Endothelial cell of umbilical vein (primary cell): ENCODE measurements around the gene TGM3. TPM values are rescaled to one million over a fixed set of nuclear protein-coding genes. Genes with fewer than 3 reads are reported as not detected.

ENCODE experiments used
- BruUV-seq: library from RNA; stranded (reverse); fragments of 400-500 nt; replicated peaks from 2 replicates; lab custom pipeline; 2021; lab: Mats Ljungman, UMichigan
- CTCF ChIA-PET: fragments of 300-600, 350-600 bp; sonication (Branson Sonifier 250); formaldehyde crosslinking; loops from one replicate; lab custom pipeline; 2021; ENCODE audit warnings: antibody characterized with exemption, inconsistent platforms; lab: Charles Lee
- POLR2A ChIA-PET: fragments of 300-600, 350-600 bp; sonication (Branson Sonifier 250); formaldehyde crosslinking; loops from one replicate; lab custom pipeline; 2021; ENCODE audit warnings: antibody characterized with exemption, inconsistent platforms; lab: Charles Lee
- DNase-seq: peaks from one replicate; pipeline ENCODE4 v3.0.0-alpha.2; 2011; ENCODE audit warnings: low read depth, low spot score
- FAIRE-seq: peaks from 2 replicates; lab custom pipeline; 2011; peaks lifted over from hg19 to GRCh38; lab: Jason Lieb, UNC
- H2AFZ ChIP-seq: 2 replicates; pipeline ENCODE4 v1.6.0; 2012; ENCODE audit warnings: low read depth, low read length, control low read depth, inconsistent platforms
- H3K27ac ChIP-seq: 2 replicates; pipeline ENCODE4 v1.5.1; 2011; ENCODE audit warnings: low read depth, mild to moderate bottlenecking, control low read depth, low read length, moderate library complexity; ENCODE audit not compliant: insufficient read depth
- H3K27me3 ChIP-seq, 2 experiments: 2 replicates each; pipeline versions ENCODE4 v1.6.0 to v1.6.1; 2011; ENCODE audit warnings: low read length in 2 of 2, mixed read lengths in 1 of 2; ENCODE audit not compliant: control insufficient read depth in 2 of 2, insufficient read depth in 2 of 2
- H3K36me3 ChIP-seq, 2 experiments: 2 replicates in 1 of 2; 3 replicates in 1 of 2; pipeline ENCODE4 v1.5.1; 2011; ENCODE audit warnings: low read length in 2 of 2, mild to moderate bottlenecking in 1 of 2, moderate library complexity in 1 of 2; ENCODE audit not compliant: control insufficient read depth in 2 of 2, insufficient read depth in 2 of 2; ENCODE audit errors: extremely low read depth in 1 of 2
- H3K4me1 ChIP-seq: 3 replicates; pipeline ENCODE4 v1.5.1; 2011; ENCODE audit warnings: mild to moderate bottlenecking, low read length; ENCODE audit not compliant: control insufficient read depth, insufficient read depth; ENCODE audit errors: extremely low read depth
- H3K4me2 ChIP-seq: 2 replicates; pipeline ENCODE4 v1.6.1; 2011; ENCODE audit warnings: low read length, control low read depth, mixed read lengths; ENCODE audit not compliant: insufficient read depth
- H3K4me3 ChIP-seq, 3 experiments: fragments of 200-600 bp in 1 of 3; sonication (generic), shearing (Covaris generic) in 1 of 3; replicated peaks in 1 of 3; 2 replicates each; pipeline ENCODE4 v1.5.1; 2011 to 2016; ENCODE audit warnings: control low read depth in 3 of 3, low read length in 3 of 3, mild to moderate bottlenecking in 2 of 3, inconsistent platforms in 1 of 3, low read depth in 1 of 3, moderate library complexity in 1 of 3; ENCODE audit not compliant: insufficient read depth in 1 of 3
- H3K79me2 ChIP-seq: 2 replicates; pipeline ENCODE4 v1.6.0; 2012; ENCODE audit warnings: low read length, inconsistent platforms; ENCODE audit not compliant: control insufficient read depth, insufficient read depth
- H3K9ac ChIP-seq: replicated peaks from 2 replicates; pipeline ENCODE3; 2011; ENCODE audit warnings: low read length, control low read depth; ENCODE audit not compliant: insufficient read depth; ENCODE audit errors: extremely low read depth
- H3K9me1 ChIP-seq: replicated peaks from 3 replicates; pipeline ENCODE4 v1.6.0; 2011; ENCODE audit warnings: mild to moderate bottlenecking, low read length; ENCODE audit not compliant: control insufficient read depth, insufficient read depth; ENCODE audit errors: extremely low read depth
- H3K9me3 ChIP-seq: replicated peaks from 2 replicates; pipeline ENCODE4 v1.5.1; 2012; ENCODE audit warnings: low read length, inconsistent platforms; ENCODE audit not compliant: control insufficient read depth, insufficient read depth
- H4K20me1 ChIP-seq: replicated peaks from 2 replicates; pipeline ENCODE3; 2011; ENCODE audit warnings: mild to moderate bottlenecking, low read length; ENCODE audit not compliant: control insufficient read depth, insufficient read depth; ENCODE audit errors: extremely low read depth
- EZH2 ChIP-seq: IDR thresholded peaks from 2 replicates; pipeline ENCODE4 v1.6.1; 2012; ENCODE audit warnings: borderline replicate concordance, low read depth, mild to moderate bottlenecking, moderate library complexity, low read length, inconsistent platforms; ENCODE audit not compliant: severe bottlenecking
- FOS ChIP-seq: IDR thresholded peaks from 2 replicates; pipeline ENCODE4 v1.6.1; 2011; ENCODE audit warnings: mild to moderate bottlenecking, low read length, moderate library complexity, borderline replicate concordance; ENCODE audit not compliant: insufficient read depth
- GATA2 ChIP-seq: IDR thresholded peaks from 2 replicates; pipeline ENCODE4 v1.7.0; 2011; ENCODE audit warnings: low read depth, mild to moderate bottlenecking, moderate library complexity, mixed read lengths, low read length; ENCODE audit not compliant: insufficient read length, insufficient read depth
- JUN ChIP-seq: IDR thresholded peaks from 2 replicates; pipeline ENCODE4 v1.6.1; 2011; ENCODE audit warnings: borderline replicate concordance, low read depth; ENCODE audit not compliant: insufficient read length, insufficient read depth
- MYC ChIP-seq: IDR thresholded peaks from one replicate; pipeline ENCODE4 v1.6.1; 2011; ENCODE audit warnings: mild to moderate bottlenecking, low read depth, low read length
- POLR2A ChIP-seq: IDR thresholded peaks from 2 replicates; pipeline ENCODE4 v1.6.1; 2012; ENCODE audit warnings: low read depth, mild to moderate bottlenecking, control low read depth, low read length
- POLR2AphosphoS5 ChIP-seq: IDR thresholded peaks from 2 replicates; pipeline ENCODE4 v1.6.1; 2012; ENCODE audit warnings: low read depth, mild to moderate bottlenecking, control low read depth, low read length, moderate library complexity; ENCODE audit not compliant: insufficient read depth
- dilution Hi-C: fragments of 300-500 bp; cut with MboI; formaldehyde crosslinking; loops from one replicate; pipeline ENCODE4 v1.15.0; 2019; ENCODE audit warnings: low sequenced_read_pairs; ENCODE audit not compliant: extremely low pct_ligation_motif_present
- intact Hi-C: fragments of 100-400 bp; cut with micrococcal nuclease; formaldehyde crosslinking; loops from one replicate; pipeline ENCODE4 v1.10.0; 2022
- polyA plus RNA-seq, 4 experiments: library from polyadenylated mRNA; depleted of rRNA in 3 of 4; stranded (reverse) in 3 of 4; unstranded in 1 of 4; fragments of >200 nt; gene quantifications; 2 replicates each; pipeline versions ENCODE4 v1.2.1 to v1.2.3, GENCODE V29; 2011 to 2012; ENCODE audit warnings: missing spikeins in 1 of 4
- total RNA-seq: library from RNA; stranded (reverse); gene quantifications from 2 replicates; pipeline ENCODE4 v1.2.3, GENCODE V29; 2021
- TF ChIP-seq, protein P1 (sequence below): IDR thresholded peaks from 2 replicates; pipeline ENCODE4 v1.6.1; 2011; ENCODE audit not compliant: insufficient read depth, insufficient read length
- TF ChIP-seq, protein P2 (sequence below), 2 donors: IDR thresholded peaks; 1 replicate in 1 of 2; 2 replicates in 1 of 2; pipeline ENCODE4 v1.5.1; 2011; ENCODE audit warnings: low read length in 2 of 2, mild to moderate bottlenecking in 2 of 2, moderate library complexity in 2 of 2, control low read depth in 1 of 2, inconsistent platforms in 1 of 2, low read depth in 1 of 2; ENCODE audit not compliant: insufficient read depth in 1 of 2; ENCODE audit errors: extremely low read depth in 1 of 2

Gene TGM3
- total and polyA plus RNA-seq, 2 donors (not counting 3 experiments of a cell fraction or from before 2014, with no cell fraction given) = not detected

DNA sequence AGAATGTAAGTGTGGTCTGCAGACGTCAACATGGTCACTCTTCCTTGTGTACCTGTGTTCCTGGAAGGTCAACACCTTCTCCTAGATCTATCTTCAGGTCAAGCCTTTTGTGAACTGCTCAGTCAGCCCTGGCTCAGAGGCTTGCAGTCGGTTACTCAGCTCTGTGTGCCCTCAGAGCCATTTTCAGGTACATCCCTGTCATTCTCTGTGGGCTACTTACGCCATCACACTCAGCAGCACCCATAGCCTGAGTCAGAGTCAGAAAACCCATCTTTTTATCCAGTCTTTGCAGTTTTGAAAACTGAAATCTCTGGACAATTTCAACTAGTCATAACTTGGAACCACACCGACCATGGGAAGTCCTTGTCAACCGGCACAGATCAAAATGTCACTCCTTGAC, 35.3 kb downstream of the TGM3 start:
- no peak for FAIRE-seq

More for the DNA sequence above, 35.3 kb downstream of the TGM3 start:
- no peaks in the 10 kb centered on the region for H3K9me1 ChIP-seq
- no peak overlapping the region for H3K4me2 ChIP-seq
- H3K4me1 ChIP-seq = no peaks in the 10 kb centered on the region
- BruUV-seq = no TSS peak
- H4K20me1 ChIP-seq = no peaks in the 10 kb centered on the region
- no peaks in the 10 kb centered on the region for H3K9me3 ChIP-seq
- no peaks in the 10 kb centered on the region for H3K36me3 ChIP-seq
- no peaks in the 10 kb centered on the region for H3K79me2 ChIP-seq
- intact Hi-C loops (no loop called here), dilution Hi-C loops (no loop called here)
- no peak overlapping the region for H3K9ac ChIP-seq
- no peak overlapping the region for H3K27ac ChIP-seq
- CTCF ChIA-PET = no interaction called here
- H3K4me3 ChIP-seq = no peak overlapping the region
- POLR2A ChIA-PET = no interaction called here
- peaks cover 0 to 4% of the 10 kb centered on the region in 2 experiments for H3K27me3 ChIP-seq
- no peak for DNase-seq
- no peak for TF ChIP-seq POLR2A
- TF ChIP-seq GATA2 = no peak
- TF ChIP-seq POLR2AphosphoS5 = no peak
- TF ChIP-seq FOS = no peak
- no peak for TF ChIP-seq EZH2
- TF ChIP-seq, protein P1, sequence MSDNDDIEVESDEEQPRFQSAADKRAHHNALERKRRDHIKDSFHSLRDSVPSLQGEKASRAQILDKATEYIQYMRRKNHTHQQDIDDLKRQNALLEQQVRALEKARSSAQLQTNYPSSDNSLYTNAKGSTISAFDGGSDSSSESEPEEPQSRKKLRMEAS = no peak
- TF ChIP-seq, protein P2, sequence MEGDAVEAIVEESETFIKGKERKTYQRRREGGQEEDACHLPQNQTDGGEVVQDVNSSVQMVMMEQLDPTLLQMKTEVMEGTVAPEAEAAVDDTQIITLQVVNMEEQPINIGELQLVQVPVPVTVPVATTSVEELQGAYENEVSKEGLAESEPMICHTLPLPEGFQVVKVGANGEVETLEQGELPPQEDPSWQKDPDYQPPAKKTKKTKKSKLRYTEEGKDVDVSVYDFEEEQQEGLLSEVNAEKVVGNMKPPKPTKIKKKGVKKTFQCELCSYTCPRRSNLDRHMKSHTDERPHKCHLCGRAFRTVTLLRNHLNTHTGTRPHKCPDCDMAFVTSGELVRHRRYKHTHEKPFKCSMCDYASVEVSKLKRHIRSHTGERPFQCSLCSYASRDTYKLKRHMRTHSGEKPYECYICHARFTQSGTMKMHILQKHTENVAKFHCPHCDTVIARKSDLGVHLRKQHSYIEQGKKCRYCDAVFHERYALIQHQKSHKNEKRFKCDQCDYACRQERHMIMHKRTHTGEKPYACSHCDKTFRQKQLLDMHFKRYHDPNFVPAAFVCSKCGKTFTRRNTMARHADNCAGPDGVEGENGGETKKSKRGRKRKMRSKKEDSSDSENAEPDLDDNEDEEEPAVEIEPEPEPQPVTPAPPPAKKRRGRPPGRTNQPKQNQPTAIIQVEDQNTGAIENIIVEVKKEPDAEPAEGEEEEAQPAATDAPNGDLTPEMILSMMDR (IDR thresholded peaks at IDR 0.05; ENCODE audit: extremely low read depth in 1 of 2, insufficient read depth in 1 of 2, low read depth in 1 of 2, low read length in 2 of 2) = no peak
- no peak for TF ChIP-seq MYC
- TF ChIP-seq JUN = no peak
- H2AFZ ChIP-seq = no peak overlapping the region
